SIG-M5 (cell line): Measurements from ENCODE around the gene FKBP1B.
"Not testable (repeated sequence)": the region's sequence is repeated elsewhere in the genome, so short reads cannot be mapped to it uniquely, and the experiment has no call there.

ENCODE experiments used
- DNase-seq: peaks from one replicate; lab custom pipeline; 2025; lab: John Stamatoyannopoulos, UW

FKBP1B gene

DNA sequence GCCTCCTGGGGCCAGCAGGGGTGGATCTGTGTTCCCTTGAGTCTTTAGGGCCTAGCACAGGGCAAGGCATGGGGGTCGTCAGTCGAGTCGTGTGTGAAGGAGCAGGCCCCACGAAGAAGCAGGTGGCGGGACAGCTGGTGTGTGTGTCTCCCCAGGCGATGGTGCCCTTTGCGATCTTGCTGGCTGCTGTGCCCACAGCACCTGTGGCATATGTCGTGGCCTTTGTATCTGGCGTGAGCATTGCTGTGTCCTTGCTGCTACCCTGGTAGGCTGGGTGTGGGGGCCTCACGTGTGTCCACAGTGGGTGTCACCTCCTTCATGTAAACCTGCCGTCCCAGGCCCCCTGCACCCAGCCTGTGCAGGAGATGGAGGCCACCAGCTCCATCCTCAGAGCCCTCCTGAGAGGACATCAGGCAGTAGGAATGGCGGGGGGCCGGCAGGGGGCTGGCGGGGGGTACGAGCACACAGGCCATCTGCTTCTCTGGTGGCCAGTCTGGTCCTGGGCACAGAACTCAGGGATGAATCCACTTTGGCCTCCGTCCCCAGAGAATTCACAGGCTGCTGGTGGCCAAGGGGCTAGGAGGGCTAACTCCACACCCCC is 26.5 kb upstream of the FKBP1B start:
- no peak for DNase-seq

DNA sequence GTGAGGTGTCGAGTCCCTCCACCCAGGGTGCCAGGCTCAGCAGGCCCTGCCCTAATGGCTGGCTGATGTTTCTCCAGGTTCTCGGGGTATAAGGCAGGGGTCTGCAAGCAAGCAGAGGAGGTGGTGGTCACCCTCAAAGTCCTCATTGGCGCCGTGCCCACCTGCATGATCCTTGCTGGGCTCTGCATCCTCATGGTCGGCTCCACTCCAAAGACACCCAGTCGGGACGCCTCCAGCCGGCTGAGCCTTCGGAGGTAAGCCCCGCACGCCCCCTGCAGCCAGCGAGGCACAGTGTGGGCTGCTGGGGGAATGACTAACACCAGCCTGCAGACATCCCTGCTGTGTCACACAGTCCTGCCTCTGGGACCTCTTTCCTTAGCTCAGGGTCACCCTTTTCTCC is 25.5 kb upstream of the FKBP1B start:
- no peak for DNase-seq

DNA sequence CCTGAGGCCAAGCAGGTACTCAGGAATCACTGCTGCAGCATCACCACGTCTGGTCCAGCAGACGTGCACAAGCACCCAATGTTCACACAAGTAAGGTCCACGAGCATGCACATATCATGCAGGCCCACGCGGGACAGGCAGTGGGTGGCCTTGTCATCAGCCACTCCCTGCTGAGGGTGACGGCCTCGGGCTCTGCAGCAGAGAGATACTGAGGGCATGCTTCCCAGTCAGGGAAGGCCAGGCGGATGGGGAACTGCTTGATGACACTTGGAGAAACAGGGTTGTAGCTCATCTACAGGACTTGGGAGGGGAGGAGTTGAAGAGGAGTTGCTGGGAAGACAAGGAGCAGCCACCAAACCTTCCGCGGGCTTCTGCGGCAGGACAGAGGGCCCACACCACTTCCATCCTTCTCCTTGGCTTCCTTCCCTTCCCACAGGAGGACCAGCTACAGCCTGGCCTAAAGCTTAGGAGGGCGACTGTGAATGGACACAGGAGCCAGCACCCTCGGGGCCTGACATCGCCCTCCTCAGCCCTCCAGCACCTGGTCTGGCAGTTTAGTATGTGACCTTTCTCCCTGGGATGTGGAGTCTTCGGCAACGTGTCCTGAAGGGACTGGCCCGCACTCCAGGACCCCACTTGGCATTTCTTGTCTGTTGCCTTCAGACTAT is 24.4 kb upstream of the FKBP1B start:
- DNase-seq, result no peak

DNA sequence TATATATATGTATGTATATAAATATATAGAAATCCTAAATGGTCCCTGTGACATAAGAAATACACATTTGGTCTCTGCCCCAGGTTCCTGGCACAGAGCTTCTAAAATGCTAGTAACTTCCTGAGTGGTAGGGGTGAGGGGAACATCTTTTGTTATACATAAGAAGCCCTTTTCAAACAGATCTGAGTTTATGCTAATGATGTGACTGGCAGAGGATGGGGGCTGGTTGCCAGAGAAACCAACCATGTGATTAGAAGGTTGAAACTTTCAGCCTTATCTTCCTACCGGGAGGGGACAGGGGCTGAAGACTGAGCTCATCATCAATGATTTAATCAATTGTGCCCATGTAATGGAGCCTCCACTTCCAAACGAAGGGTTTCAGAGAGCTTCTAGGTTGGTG is 23.3 kb upstream of the FKBP1B start:
- DNase-seq, result no peak

DNA sequence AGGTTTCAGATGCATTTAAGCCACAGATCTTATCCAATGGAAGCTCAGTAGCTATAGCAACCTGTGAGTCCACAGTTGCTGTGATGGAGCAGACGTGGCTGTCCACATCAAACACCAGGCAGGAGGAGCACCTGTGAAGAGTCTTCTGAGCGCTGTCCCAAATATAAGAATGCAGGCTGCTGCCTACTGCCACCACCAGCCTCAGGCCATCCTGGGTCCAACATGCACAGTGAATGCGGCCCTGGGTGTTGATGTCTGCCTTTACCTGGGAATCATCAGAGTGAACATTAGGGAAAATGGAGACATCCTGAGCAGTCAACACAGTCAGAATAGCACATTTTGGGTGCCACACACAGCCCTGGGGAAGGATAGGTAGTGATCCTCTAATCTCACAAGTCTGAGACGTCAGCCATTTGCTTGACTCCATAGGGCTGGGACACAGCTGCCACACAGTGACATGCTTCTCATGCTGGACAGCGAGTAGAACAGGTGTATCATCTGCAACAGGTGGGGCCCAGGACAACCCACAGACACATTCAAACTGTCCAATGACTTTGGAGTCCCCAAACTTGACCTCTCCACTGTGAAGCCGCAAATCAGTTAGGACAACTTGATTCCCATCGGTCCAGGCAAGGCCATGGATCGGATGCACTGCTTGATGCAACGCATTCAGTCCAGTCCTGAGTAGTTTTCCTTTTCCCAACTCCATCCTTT is 10.6 kb upstream of the FKBP1B start:
- DNase-seq, result no peak

DNA sequence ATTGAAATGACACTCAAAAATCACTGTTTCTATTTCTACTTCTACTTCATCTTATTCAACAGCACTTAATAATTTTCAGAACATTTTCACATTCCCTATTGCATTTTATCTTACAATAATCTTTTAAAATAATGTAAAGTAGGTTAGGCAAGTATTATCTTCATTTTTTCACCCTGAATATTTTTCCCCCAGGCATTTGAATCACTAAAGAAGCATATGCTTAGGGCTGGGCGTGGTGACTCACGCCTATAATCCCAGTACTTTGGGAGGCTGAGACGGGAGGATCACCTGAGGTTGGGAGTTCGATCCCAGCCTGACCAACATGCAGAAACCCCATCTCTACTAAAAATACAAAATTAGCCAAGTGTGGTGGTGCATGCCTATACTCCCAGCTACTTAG is 9.0 kb upstream of the FKBP1B start:
- no peak for DNase-seq

DNA sequence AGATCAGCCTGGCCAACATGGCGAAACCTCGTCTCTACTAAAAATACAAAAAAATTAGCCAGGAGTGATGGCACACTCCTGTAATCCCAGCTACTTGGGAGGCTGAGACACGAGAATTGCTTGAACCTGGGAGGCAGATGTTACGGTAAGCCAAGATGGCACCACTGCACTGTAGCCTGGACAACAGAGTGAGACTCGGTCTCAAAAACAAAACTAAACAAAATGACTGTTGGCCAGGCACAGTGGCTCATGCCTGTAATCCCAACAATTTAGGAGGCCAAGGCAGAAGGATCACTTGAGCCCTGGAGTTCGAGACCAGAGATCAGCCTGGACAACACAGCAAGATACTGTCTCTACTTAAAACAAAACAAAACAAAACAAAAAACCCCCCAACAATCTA is 6.4 kb upstream of the FKBP1B start:
- not testable (repeated sequence) for DNase-seq

DNA sequence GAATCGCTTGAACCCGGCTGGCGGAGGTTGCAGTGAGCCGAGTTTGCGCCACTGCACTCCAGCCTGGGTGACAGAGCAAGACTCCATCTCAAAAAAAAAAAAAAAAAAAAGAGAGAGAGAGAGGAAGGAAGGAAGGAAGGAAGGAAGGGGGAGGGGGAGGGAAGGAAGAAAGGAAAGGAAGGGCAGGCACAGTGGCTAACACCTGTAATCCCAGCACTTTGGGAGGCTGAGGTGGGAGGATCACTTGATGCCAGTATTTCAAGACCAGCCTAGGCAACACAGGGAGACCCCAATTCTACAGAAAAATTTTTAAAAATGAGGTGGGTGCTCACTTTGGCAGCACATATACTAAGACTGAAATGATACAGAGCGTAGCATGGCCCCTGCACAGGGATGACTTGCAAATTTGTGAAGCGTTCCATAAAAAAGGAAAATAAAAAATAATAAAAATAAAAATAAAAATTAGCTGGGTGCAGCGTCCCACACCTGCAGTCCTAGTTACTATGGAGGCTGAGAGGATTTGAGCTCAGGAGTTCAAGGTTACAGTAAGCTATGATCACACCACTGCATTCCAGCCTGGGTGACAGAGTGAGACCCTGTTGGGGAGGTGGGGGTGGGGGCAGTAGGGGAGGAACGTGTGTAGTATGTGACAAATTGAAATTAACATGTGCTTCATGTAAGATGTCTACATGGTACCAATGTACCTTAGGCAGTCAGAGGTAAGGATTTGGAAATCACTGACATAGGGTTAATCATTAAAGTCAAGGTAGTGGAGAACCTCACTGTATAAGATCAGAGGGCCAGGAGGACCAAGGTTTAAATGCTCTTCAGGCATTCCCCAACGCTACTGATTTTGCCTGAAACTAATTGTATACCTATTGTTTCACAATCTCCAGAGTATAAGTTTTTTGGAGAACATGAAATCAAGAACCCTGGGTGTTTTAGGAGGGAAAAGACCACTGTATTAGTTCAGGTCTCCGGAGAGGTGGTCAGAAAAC is 3.7 kb upstream of the FKBP1B start:
- no peak for DNase-seq

DNA sequence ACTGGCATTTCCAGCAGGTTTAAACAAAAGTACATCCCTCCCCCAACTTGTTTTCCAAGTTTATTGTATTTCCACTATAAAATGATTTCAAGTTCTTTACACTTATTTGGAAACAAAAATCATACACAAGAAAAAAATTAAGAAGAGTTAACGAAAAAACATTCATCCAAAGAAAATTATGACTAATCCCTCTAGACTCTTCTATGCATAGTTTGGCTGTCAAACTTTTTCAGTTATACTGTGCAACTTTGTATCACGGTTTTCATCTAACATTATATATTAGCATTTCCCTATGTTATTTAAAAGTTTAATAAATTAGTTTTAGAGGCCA is 3.0 kb upstream of the FKBP1B start:
- DNase-seq, result no peak

DNA sequence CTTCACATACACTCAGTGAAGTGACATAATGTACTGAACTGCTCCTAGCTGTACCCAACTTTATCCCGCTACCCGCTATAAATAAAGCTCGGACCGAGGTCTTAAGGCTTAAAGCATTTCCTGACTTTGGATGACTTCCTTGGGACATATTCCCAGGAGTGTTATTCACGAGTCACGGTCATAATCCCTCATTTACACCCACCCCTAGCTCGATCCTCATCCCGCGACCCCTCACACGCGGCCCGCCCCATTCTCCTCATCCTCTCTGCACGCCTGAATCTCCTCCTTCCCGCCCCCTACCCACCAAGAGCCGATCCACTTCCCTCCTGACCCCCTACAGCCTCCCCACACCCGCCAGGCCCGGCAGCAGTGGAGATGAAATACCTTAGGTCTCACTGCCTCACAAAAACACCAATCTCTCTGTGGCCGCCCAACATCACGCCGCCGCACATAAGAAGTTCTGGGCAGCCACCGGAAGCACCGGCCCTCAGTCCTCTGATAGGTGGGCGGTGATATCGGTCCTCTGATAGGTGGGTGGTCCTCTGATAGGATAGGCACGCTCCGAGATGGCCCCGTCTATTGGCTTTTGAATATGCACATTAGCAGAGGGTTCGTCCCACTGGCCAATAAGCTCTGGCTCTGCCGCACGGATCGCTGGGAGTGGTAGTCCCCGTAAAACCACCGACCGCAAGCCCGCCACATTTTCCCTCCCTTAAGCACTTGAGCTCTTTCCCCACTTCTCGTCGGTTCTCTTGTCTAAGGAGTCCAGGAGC is 2.4 kb upstream of the FKBP1B start, which contains the start of gene WDCP:
TSS of gene WDCP (minus strand) at position 462 of the 773 bp plus-strand sequence. CDS start 7,897 bp downstream, outside the sequence.
- peak; percentile 100 for DNase-seq

DNA sequence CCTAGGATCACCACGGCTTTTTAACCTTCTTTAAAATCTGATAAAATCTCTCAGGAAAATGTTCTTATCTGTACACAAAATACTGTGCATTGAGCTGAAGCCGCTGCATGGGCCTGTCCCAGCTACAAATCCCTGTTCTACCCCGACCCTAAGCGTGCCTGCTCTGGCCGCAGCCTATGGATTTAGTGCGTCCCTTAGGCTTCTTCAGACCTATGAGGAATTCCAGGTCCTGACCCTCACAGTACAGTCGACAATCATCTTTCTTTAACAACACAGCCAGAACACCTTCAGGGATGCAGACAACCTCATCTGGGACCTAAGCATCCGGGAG is 1.9 kb upstream of the FKBP1B start:
- no peak for DNase-seq

DNA sequence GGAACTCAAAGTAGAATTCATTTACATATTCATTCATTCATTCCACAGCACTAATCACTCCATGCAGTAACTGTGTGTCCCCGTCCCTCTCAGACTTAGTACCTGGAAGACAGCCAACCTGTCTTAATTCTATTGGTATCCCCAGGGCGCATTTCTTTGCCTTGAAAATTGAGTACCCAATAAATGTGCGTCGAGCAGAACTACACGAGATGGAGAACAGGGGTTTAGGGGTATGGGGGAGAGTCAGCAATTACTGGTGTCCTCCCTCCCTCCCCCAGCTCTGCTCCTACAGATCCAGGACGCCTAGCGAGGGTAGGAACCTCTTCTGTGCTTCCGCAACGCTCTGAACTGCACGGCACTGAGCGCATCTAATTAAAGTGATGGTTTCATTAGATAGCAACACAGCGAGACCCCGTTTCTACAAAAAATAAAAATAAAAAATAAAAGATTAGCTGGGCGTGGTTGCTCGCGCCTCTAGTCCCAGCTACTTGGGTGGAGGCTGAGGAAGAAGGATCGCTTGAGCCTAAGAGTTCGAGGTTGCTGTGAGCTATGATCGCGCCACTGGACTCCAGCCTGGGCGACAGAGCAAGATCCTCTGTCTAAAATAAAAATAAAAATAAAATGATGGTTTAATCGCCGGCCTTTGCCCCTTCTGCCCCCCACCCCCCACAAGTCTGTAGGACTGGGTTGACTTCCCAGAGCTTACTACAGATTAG is 614 bp upstream of the FKBP1B start:
- DNase-seq, result no peak

DNA sequence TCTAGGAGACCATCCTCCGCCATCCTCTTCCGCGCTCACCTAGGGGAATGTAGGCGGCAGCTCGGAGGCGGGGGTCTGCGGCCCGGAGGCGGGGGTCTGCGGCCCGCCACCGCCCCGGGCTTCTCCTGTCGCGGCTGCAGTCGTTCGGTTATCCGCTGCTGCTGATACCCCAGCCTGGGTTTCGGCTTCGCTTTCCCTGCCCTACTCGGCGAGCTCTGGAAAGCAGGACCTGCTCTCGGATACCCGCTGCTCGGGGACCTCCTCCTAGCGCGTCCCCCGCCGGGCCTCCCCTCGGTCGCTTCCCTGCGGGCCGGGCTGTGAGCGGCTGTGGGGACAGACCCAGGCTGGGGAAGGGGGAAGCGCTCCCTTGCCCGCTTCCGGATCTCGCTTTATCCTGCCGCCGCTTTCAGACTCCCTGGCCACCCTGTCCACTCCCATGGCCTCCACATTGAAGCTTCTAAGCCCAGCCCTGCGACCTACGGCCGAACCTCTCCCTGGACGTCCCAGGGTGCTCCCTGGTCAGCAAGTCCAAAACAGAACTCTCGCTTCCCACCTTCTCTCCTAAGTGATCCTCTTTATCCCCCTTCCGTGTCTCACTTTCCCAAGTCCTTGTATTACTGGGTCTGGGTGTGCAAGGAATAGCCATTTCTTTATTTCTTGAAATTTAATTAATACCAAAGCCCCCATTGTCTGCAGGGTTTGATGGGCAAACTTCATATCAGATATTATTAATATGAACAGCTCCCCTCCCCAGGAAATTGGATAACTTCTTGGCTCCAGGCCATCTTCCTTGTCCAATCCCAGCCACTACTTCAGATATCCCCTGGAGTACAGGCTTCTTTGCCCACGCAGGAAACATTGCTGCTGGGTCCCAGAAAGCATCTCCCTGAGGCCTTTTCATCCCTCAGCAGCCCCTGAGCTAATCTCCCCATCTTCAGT is 769 bp downstream of the FKBP1B start:
- no peak for DNase-seq

DNA sequence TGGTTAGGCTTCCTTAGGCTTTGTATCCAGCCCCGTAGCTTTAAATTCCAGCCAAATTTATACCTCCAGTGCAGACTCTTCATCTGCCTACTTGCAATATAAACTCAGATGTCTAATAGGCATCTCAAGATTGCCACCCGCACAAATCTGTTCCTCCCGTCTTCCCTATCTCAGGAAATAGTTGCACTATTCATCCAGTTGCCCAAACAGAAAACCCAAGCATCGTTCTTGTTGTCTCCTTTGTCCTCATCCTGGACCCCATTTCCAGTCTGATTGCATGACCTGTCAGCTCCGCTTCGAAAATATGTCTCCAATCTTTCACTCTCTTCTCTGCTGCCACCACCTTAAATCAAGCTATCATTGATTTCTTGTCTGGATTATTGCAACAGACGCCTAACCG is 2.3 kb downstream of the FKBP1B start:
- DNase-seq, result no peak

DNA sequence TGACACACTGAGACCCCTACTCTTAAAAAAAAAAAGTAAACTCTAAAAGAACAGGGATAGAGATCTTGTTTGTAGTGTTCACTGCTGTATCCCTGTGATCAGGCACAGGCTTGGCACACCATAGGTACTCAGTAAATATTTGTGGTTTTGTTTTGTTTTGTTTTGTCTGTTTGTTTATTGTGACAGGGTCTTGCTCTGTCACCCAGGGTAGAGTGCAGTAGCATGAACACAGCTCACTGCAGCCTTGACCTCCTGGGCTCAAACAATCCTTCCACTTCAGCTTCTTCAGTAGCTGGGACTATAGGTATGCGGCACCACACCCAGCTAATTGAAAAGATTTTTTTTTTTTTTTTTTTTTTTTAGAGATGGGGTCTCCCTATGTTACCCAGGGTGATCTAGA is 3.4 kb downstream of the FKBP1B start:
- DNase-seq, result no peak

DNA sequence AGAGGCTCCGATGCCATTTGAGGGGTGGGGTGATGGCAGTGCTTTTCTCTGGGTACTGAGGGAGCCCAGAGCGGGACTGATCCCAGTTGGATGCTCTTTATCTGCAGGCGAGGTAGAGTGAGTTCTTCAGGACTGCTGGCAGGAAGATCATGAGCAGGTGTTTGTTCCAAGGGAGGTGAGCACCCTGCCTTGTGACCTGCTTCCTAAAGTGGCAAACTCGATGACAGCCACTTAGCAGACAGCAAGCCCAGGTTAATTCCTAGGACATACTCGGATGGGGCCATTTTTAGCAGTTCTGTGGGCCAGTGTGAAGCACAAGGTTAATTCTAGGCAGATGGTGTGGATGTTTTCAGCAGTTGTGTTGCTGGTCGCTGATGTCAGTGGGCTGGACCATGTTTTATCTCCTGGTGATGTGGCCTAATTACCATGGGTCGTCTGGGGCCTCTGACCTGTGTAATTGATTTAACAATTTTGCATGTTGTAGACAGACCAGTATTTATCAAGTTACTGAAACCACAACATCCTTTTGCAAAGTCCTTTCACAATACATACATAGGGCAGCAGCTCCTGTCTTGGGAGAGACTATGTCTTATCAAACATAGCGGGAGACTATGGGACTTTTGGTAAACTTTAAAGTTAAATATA is 4.9 kb downstream of the FKBP1B start:
- no peak for DNase-seq

DNA sequence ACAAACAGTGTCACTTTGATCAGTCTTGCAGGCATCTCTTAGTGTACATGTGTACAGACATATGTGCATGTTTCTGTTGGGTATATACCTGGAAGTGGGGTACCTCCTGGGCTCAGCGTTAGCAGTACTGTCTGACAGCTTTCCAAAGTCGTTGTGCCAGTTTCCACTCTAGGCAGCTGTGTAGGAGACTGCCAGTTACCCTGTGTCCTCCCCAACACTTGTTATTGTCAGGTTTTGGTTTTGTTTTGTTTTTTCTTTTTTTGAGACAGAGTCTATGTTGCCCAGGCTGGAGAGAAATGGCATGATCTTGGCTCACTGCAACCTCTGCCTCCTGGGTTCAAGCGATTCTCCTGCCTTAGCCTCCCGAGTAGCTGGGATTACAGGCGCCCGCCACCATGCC is 6.2 kb downstream of the FKBP1B start:
- no peak for DNase-seq

DNA sequence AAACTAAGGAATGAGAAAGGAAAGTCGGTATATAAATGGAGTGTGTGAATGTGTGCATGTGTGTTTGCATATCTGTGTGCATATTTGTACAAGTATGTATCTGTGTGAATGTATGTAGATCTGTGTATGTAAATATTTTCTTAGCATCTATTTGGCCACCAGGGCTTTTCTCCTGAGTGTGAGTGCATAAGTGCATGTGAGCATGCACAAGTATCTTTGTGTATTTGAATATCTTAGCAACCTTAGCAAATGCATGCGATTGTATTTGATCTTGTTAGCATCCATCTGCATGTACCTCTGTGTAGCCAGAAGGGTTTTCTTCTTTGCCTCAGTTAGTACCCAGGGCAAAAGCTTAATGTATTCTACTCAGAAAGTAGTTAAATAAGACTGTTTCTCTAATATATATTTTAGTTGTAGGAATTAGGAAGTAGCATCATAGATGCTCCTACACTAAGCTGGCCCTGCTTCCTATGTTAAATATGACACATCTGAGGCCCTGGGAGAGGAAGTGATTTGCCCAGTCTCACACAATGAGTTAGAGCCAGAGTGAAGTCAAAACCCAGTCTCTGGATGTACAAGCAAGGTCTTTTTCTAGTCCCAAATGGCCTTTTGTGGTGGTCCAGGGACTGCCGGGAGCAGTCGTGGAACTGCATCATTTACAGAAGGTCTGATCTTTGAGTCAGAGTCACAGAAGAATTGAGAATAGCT is 9.2 kb downstream of the FKBP1B start:
- DNase-seq, result no peak

DNA sequence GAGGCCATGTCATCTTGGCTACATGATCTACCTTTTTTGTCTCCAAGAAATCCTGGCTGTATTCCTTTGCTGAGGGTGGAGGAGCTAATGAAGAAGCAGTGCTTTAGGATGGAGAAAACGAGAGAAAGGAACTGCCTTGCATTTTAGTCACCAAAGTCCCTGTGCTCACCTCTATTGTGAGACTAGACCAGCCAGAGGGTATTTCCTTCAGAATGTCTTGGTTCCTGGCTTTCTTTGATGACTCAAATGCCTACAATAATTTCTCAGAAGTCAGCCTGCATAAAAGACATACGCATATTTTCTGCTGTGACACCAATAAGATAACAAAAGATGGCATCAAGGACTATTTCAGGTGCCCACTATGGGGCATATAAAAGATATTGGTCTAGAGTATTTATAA is 15.8 kb downstream of the FKBP1B start:
- no peak for DNase-seq
